ENCODE results near the gene NR0B2. TPM values are rescaled to one million over a fixed set of nuclear protein-coding genes. Genes with fewer than 3 reads are reported as not detected.

Gene NR0B2
- total and polyA plus RNA-seq, 10 of the 15 experiments (the other 5 are each of a cell fraction or from before 2014, with no cell fraction given): not detected

DNA sequence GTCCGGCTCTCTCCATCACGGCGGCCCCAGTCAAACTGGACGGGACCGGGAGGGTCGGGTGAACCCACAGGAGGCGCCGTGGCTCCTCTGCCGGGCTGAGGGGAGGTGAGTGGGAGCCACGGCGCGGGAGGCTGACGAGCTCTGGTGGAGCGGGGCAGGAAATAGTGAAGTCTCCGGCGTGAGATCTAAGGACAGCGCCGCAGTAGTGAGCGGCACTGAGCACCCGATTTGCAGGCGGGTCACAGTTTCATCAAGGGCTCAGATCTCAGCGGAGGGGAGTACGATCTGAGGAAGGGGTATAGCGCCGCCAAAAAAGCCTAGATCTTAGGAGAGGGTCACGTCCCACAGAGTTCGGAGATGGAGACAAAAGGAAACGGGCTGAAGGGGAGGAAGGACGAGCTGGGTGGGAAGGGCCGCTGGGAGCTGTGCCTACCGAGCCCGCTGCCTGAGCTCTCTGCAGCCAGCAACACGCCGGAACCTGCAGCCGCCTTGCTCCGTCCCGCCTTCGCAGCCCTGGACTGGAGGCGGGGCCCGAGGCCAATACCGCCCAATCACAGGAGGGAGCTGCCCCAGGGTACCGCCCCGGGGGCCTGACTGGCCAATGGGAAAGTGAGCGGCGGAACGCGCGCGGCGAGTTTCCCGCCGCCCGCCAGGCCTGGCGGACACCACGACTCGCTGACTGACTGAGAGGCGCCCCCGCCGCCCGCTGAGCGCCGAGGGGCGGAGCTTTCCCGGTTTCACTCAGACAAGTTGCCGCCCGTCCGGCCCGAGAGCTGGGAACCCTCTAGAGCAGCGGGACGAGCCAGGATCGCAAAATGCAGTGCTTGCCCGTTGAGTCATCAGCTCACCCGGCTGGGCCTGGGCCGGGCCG, 48.9 kb downstream of the NR0B2 start (continued):
- TF ChIP-seq ETV6 (conservative IDR thresholded peaks at IDR 0.05 in 1 of 2, IDR thresholded peaks at IDR 0.05 in 1 of 2; ENCODE audit: borderline replicate concordance in 1 of 2, low read depth in 1 of 2) (no peak), POLR2AphosphoS5 (IDR thresholded peaks at IDR 0.05; ENCODE audit: low read length) (peak; percentile 95), BHLHE40 (IDR thresholded peaks at IDR 0.05; ENCODE audit: borderline replicate concordance in 1 of 2, low read depth in 2 of 2, low read length in 1 of 2) (peak; percentile 16 to 46; a peak in 1 of 4 replicates), JUND (IDR thresholded peaks at IDR 0.05; ENCODE audit: low read depth, low read length) (no peak), NFIC (IDR thresholded peaks at IDR 0.05; ENCODE audit: low read depth, low read length) (no peak), BMI1 (IDR thresholded peaks at IDR 0.05; ENCODE audit: borderline replicate concordance) (no peak), DPF2 (IDR thresholded peaks at IDR 0.05) (0 out of 2 replicates have a peak, but pooled peaks have one; percentile 60), SMAD1 (IDR thresholded peaks at IDR 0.05; ENCODE audit: low read depth, partially characterized antibody) (no peak), ZBTB40 (IDR thresholded peaks at IDR 0.05; ENCODE audit: borderline replicate concordance) (peak; percentile 72; the same call in 1 of the 2 replicates), FOXK2 (IDR thresholded peaks at IDR 0.05) (no peak), TCF12 (IDR thresholded peaks at IDR 0.05; ENCODE audit: low read depth, low read length) (peak; percentile 74; the same call in 1 of the 2 replicates), E2F8 (IDR thresholded peaks at IDR 0.05; ENCODE audit: low read depth, partially characterized antibody) (peak; percentile 93), YY1 (IDR thresholded peaks at IDR 0.05; ENCODE audit: low read depth, low read length) (peak; percentile 50; the same call in 1 of the 2 replicates), MEF2B (IDR thresholded peaks at IDR 0.05; ENCODE audit: partially characterized antibody, poor library complexity, severe bottlenecking) (no peak), CBX5 (IDR thresholded peaks at IDR 0.05; ENCODE audit: low read depth) (no peak), NFXL1 (IDR thresholded peaks at IDR 0.05; ENCODE audit: borderline replicate concordance) (no peak), IKZF2 (IDR thresholded peaks at IDR 0.05) (no peak)
- TF ChIP-seq, protein P1, sequence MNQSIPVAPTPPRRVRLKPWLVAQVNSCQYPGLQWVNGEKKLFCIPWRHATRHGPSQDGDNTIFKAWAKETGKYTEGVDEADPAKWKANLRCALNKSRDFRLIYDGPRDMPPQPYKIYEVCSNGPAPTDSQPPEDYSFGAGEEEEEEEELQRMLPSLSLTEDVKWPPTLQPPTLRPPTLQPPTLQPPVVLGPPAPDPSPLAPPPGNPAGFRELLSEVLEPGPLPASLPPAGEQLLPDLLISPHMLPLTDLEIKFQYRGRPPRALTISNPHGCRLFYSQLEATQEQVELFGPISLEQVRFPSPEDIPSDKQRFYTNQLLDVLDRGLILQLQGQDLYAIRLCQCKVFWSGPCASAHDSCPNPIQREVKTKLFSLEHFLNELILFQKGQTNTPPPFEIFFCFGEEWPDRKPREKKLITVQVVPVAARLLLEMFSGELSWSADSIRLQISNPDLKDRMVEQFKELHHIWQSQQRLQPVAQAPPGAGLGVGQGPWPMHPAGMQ (IDR thresholded peaks at IDR 0.05; ENCODE audit: borderline replicate concordance): no peak
- TF ChIP-seq, protein P2, sequence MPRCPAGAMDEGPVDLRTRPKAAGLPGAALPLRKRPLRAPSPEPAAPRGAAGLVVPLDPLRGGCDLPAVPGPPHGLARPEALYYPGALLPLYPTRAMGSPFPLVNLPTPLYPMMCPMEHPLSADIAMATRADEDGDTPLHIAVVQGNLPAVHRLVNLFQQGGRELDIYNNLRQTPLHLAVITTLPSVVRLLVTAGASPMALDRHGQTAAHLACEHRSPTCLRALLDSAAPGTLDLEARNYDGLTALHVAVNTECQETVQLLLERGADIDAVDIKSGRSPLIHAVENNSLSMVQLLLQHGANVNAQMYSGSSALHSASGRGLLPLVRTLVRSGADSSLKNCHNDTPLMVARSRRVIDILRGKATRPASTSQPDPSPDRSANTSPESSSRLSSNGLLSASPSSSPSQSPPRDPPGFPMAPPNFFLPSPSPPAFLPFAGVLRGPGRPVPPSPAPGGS (IDR thresholded peaks at IDR 0.05; ENCODE audit: borderline replicate concordance, insufficient read depth, low read depth, low read length, poor library complexity, severe bottlenecking): peak; percentile 34
